T-helper 17 cell (primary cell): ENCODE measurements around the gene PCGF2. TPM values are rescaled to one million over a fixed set of nuclear protein-coding genes. Genes with fewer than 3 reads are reported as not detected.

Source experiments
- ATAC-seq: fragments of 150-1000 bp; cut with Tn5 transposase; 2 replicates; pipeline ENCODE4 v1.10.0; 2021; ENCODE audit warnings: mild to moderate bottlenecking, moderate library complexity
- DNase-seq, 3 donors: peaks; one replicate each; pipeline versions ENCODE4 v3.0.0 to v3.0.0-alpha.2; 2020 to 2021
- H3K9me3 ChIP-seq: one replicate; pipeline ENCODE4 v1.7.0; 2013; ENCODE audit warnings: low read length, mild to moderate bottlenecking; ENCODE audit not compliant: control insufficient read depth, poor library complexity, severe bottlenecking
- H3K27ac Mint-ChIP-seq: one replicate; pipeline ENCODE4 v1.8.0; 2022; ENCODE audit warnings: mild to moderate bottlenecking, moderate library complexity, mixed read lengths
- H3K27me3 Mint-ChIP-seq: one replicate; pipeline ENCODE4 v1.8.0; 2022; ENCODE audit warnings: mixed read lengths
- H3K36me3 Mint-ChIP-seq: one replicate; pipeline ENCODE4 v1.8.0; 2022; ENCODE audit warnings: low read depth, mixed read lengths
- H3K4me1 Mint-ChIP-seq: one replicate; pipeline ENCODE4 v1.8.0; 2022; ENCODE audit warnings: mild to moderate bottlenecking, mixed read lengths
- H3K4me3 Mint-ChIP-seq: one replicate; pipeline ENCODE4 v1.8.0; 2022; ENCODE audit warnings: mild to moderate bottlenecking, moderate library complexity, mixed read lengths
- total RNA-seq, 4 donors: library from RNA in 2 of 4; stranded (reverse) in 2 of 4; gene quantifications; one replicate each; pipeline ENCODE4 v1.2.3 and lab custom pipeline; 2022 to 2026

PCGF2 gene
- total RNA-seq, 2 donors from 2014 or later = not detected

GRCh38 chr17:38773258-38773657 lies 25.1 kb upstream of the PCGF2 start:
- no peak overlapping the region for H3K4me3 Mint-ChIP-seq
- DNase-seq (no peak), ATAC-seq (no peak)
- H3K36me3 Mint-ChIP-seq = peaks cover 6% of the 10 kb centered on the region
- H3K9me3 ChIP-seq = no peaks in the 10 kb centered on the region
- peaks cover 7% of the 10 kb centered on the region for H3K4me1 Mint-ChIP-seq
- no peaks in the 10 kb centered on the region for H3K27me3 Mint-ChIP-seq
- no peak overlapping the region for H3K27ac Mint-ChIP-seq

GRCh38 chr17:38768417-38768816 lies 20.3 kb upstream of the PCGF2 start:
- H3K36me3 Mint-ChIP-seq = peaks cover 11% of the 10 kb centered on the region
- peak overlapping the region; percentile 32 for H3K27ac Mint-ChIP-seq

GRCh38 chr17:38766341-38766740 lies 18.2 kb upstream of the PCGF2 start:
- Mint-ChIP-seq H3K27ac (peak overlapping the region; percentile 54), H3K4me3 (no peak overlapping the region), H3K4me1 (peaks cover 15% of the 10 kb centered on the region), H3K36me3 (peaks cover 14% of the 10 kb centered on the region), H3K27me3 (no peaks in the 10 kb centered on the region)
- DNase-seq (no peak), ATAC-seq (no peak)
- H3K9me3 ChIP-seq = no peaks in the 10 kb centered on the region

More at GRCh38 chr17:38768417-38768816, 20.3 kb upstream of the PCGF2 start:
- Mint-ChIP-seq H3K27me3 (no peaks in the 10 kb centered on the region), H3K4me1 (peaks cover 11% of the 10 kb centered on the region), H3K4me3 (no peak overlapping the region)
- no peak for ATAC-seq
- H3K9me3 ChIP-seq = no peaks in the 10 kb centered on the region
- no peak for DNase-seq

- Mint-ChIP-seq H3K4me1 (peaks cover 15% of the 10 kb centered on the region), H3K27me3 (no peaks in the 10 kb centered on the region), H3K27ac (peak overlapping the region; percentile 90), H3K4me3 (no peak overlapping the region), H3K36me3 (peaks cover 8% of the 10 kb centered on the region)
- DNase-seq = no peak
- H3K9me3 ChIP-seq = no peaks in the 10 kb centered on the region
- ATAC-seq = no peak
Observed at GRCh38 chr17:38762231-38762630, 14.1 kb upstream of the PCGF2 start.

GRCh38 chr17:38761612-38762011 lies 13.5 kb upstream of the PCGF2 start:
- peaks cover 15% of the 10 kb centered on the region for H3K4me1 Mint-ChIP-seq
- H3K4me3 Mint-ChIP-seq = no peak overlapping the region
- ATAC-seq (peak; percentile 33), DNase-seq (no peak)
- no peaks in the 10 kb centered on the region for H3K9me3 ChIP-seq
- no peaks in the 10 kb centered on the region for H3K27me3 Mint-ChIP-seq
- H3K27ac Mint-ChIP-seq = peak overlapping the region; percentile 90
- peaks cover 8% of the 10 kb centered on the region for H3K36me3 Mint-ChIP-seq

GRCh38 chr17:38753071-38753506 lies 5.0 kb upstream of the PCGF2 start:
- Mint-ChIP-seq H3K27ac (peak overlapping the region; percentile 95), H3K27me3 (peaks cover 22% of the 10 kb centered on the region), H3K4me3 (peak overlapping the region; percentile 100), H3K4me1 (peaks cover 47% of the 10 kb centered on the region), H3K36me3 (peaks cover 8% of the 10 kb centered on the region)
- DNase-seq (no peak), ATAC-seq (no peak)
- no peaks in the 10 kb centered on the region for H3K9me3 ChIP-seq

- H3K9me3 ChIP-seq = no peaks in the 10 kb centered on the region
- DNase-seq (peak; percentile 83 to 93 (median 88)), ATAC-seq (peak; percentile 91)
- Mint-ChIP-seq H3K4me3 (peak within 1 kb of the TSS; percentile 100), H3K4me1 (peaks cover 50% of the 10 kb centered on the region), H3K27me3 (peaks cover 22% of the 10 kb centered on the region), H3K36me3 (peaks cover 10% of the 10 kb centered on the region), H3K27ac (peak within 1 kb of the TSS; percentile 95)
Observed at GRCh38 chr17:38752308-38753070, 4.4 kb upstream of the PCGF2 start, which contains the start of gene PSMB3. Gene PSMB3 (plus strand): TSS chr17:38752741. CDS start chr17:38752827, 86 bp downstream.

GRCh38 chr17:38751808-38752307 lies 3.7 kb upstream of the PCGF2 start:
- peak; percentile 54 to 78 (median 63) for DNase-seq
- peaks cover 51% of the 10 kb centered on the region for H3K4me1 Mint-ChIP-seq
- peaks cover 10% of the 10 kb centered on the region for H3K36me3 Mint-ChIP-seq

GRCh38 chr17:38751144-38751807 lies 3.1 kb upstream of the PCGF2 start:
- DNase-seq = no peak
- H3K9me3 ChIP-seq = no peaks in the 10 kb centered on the region
- peak overlapping the region; percentile 95 for H3K27ac Mint-ChIP-seq
- peaks cover 57% of the 10 kb centered on the region for H3K4me1 Mint-ChIP-seq
- ATAC-seq = no peak
- H3K36me3 Mint-ChIP-seq = peaks cover 12% of the 10 kb centered on the region
- peaks cover 29% of the 10 kb centered on the region for H3K27me3 Mint-ChIP-seq
- H3K4me3 Mint-ChIP-seq = peak overlapping the region; percentile 100

More at GRCh38 chr17:38751808-38752307, 3.7 kb upstream of the PCGF2 start:
- no peaks in the 10 kb centered on the region for H3K9me3 ChIP-seq
- peak; percentile 47 for ATAC-seq
- Mint-ChIP-seq H3K4me3 (peak overlapping the region; percentile 100), H3K27ac (peak overlapping the region; percentile 95), H3K27me3 (peaks cover 23% of the 10 kb centered on the region)

GRCh38 chr17:38750312-38751121 lies 2.4 kb upstream of the PCGF2 start:
- peak overlapping the region; percentile 100 for H3K4me3 Mint-ChIP-seq
- peaks cover 54% of the 10 kb centered on the region for H3K4me1 Mint-ChIP-seq
- no peak for ATAC-seq
- H3K9me3 ChIP-seq = no peaks in the 10 kb centered on the region
- H3K27ac Mint-ChIP-seq = peak overlapping the region; percentile 95
- H3K27me3 Mint-ChIP-seq = peaks cover 36% of the 10 kb centered on the region
- H3K36me3 Mint-ChIP-seq = peaks cover 15% of the 10 kb centered on the region
- DNase-seq = no peak

- H3K36me3 Mint-ChIP-seq = peaks cover 15% of the 10 kb centered on the region
- H3K4me3 Mint-ChIP-seq = peak overlapping the region; percentile 70
- no peak overlapping the region for H3K27ac Mint-ChIP-seq
- no peaks in the 10 kb centered on the region for H3K9me3 ChIP-seq
- H3K4me1 Mint-ChIP-seq = peaks cover 54% of the 10 kb centered on the region
- DNase-seq (no peak), ATAC-seq (no peak)
- peaks cover 36% of the 10 kb centered on the region for H3K27me3 Mint-ChIP-seq
Observed at GRCh38 chr17:38750044-38750311, 1.8 kb upstream of the PCGF2 start.

- DNase-seq = no peak
Observed at GRCh38 chr17:38749223-38750043, 1.3 kb upstream of the PCGF2 start.

More at GRCh38 chr17:38749223-38750043, 1.3 kb upstream of the PCGF2 start:
- Mint-ChIP-seq H3K4me1 (peaks cover 51% of the 10 kb centered on the region), H3K36me3 (peaks cover 17% of the 10 kb centered on the region), H3K4me3 (peak overlapping the region; percentile 70), H3K27ac (no peak overlapping the region), H3K27me3 (peaks cover 41% of the 10 kb centered on the region)
- no peaks in the 10 kb centered on the region for H3K9me3 ChIP-seq
- no peak for ATAC-seq
